ENCODE results near the gene FGFR3.
A peak's percentile ranks its signal among the peaks of the same experiment; 100 is the strongest.
"Not testable (repeated sequence)": the region's sequence is repeated elsewhere in the genome, so short reads cannot be mapped to it uniquely, and the experiment has no call there.

Gene FGFR3

GRCh38 chr4:1833307-1834046, 40.4 kb downstream of the FGFR3 start:
- DNase-seq (ENCODE audit: extremely low spot score, insufficient read length, low read depth): no peak
- FAIRE-seq: no peak

DNA sequence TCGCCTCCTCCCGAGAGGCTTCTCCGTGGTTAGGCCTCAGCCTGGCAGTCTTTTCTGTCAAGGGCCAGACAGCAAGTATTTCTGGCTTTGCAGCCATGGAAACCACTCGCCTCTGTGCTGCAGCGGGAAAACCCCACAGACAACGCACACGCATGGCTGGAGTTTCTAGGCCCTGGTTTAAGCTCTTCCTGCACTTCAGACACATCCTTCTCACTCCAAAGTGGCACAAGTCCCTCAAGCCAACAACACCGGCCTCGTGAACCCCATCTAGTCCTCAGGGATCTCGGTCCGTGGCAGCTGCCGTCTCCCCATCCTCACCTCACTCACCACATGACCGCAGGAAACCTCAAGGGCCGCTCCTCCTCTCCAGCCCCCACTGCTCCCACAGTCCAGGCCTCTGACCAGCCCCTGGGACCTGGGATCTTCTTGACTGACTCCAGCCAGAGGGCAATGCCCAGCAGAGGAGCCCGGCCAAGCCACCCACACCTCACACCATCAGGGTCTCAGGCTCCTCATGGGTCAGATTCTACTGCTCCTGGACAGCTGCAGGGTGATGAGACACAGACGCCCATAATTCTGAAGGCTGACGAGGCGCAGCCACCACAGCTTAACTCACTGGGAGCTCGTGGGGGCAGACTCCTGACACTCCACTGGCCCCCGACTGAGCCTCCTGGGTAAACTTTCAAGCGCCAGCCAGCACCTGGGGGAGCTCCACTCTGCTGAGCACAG, 41.1 kb downstream of the FGFR3 start:
- DNase-seq (ENCODE audit: extremely low spot score, insufficient read length, low read depth) (peak; percentile 48), FAIRE-seq (peak; percentile 95)

- FAIRE-seq; DNase-seq (ENCODE audit: extremely low spot score, insufficient read length, low read depth): not testable (repeated sequence)
Measured at GRCh38 chr4:1835836-1836235, 42.7 kb downstream of the FGFR3 start.

GRCh38 chr4:1836650-1837049, 43.6 kb downstream of the FGFR3 start:
- no peak for FAIRE-seq

DNA sequence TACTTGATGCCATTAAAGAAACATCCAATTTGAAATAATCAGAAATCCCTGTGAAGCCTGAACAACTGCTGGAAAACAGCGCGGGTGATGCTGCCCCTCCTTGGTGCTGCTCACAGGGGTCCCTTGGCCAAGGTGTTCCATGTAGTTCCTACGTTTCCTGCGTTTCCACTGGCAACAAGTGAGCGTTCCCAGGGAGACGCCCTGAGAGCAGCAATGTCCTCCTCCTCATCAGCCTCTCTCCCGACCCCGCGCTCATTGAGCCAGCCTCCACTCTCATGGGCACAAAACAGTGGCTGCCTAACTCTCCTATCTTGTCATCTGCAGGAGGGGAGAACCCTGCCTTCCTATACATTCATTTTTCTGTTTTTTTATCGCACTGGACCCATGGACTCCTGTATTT, 44.0 kb downstream of the FGFR3 start:
- DNase-seq (ENCODE audit: extremely low spot score, insufficient read length, low read depth) (no peak), FAIRE-seq (no peak)

More at GRCh38 chr4:1836650-1837049, 43.6 kb downstream of the FGFR3 start:
- DNase-seq (ENCODE audit: extremely low spot score, insufficient read length, low read depth): no peak

- no peak for DNase-seq (ENCODE audit: extremely low spot score, insufficient read length, low read depth)
- FAIRE-seq: no peak
Measured at GRCh38 chr4:1839282-1839681, 46.2 kb downstream of the FGFR3 start.

- no peak for DNase-seq (ENCODE audit: extremely low spot score, insufficient read length, low read depth)
- FAIRE-seq: no peak
Measured at GRCh38 chr4:1841201-1841886, 48.3 kb downstream of the FGFR3 start.

DNA sequence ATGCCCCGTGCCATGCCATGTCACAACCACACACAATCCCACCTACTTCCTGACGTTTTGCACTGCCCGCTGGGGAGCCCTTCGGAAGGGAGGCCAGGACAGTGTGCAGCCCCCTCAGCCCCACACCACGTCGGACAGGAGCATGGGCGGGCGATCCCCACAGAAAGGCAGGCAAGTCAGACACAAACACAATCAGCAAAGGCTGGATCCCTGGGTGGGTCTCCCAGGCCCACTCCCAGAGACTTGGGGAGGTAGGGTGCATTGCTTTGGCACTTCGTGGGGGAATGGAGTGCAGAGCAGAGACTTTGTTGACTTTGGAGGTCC, 48.8 kb downstream of the FGFR3 start:
- FAIRE-seq (no peak), DNase-seq (ENCODE audit: extremely low spot score, insufficient read length, low read depth) (no peak)

DNA sequence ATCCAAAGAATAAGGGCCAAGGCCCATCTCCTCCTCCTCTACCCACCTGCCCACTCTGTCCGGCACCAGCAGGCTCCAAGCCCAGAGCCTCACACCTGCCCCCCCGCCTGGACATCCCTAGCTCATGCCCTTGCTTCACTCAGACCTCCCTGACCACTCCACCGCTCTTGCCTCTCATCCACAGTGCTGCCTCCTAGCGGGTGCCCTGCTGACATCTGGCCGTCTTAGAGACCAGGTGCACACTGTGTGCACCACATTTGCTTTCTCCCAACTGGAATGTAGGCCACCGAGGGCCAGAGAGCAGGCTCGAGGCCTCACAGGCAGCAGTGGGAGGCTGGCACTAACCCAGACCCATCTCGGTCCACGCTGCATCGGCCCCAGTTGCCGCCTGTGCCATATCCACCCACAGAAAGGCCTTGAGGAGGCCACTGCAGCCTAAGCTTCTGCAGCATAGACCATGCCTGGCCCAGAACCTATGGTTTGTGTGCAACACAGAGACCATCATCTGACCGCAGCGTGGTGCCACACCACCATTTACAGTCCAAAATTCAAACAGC, 49.3 kb downstream of the FGFR3 start:
- DNase-seq (ENCODE audit: extremely low spot score, insufficient read length, low read depth) (no peak), FAIRE-seq (no peak)

- FAIRE-seq (no peak), DNase-seq (ENCODE audit: extremely low spot score, insufficient read length, low read depth) (no peak)
Measured at GRCh38 chr4:1842993-1843448, 49.9 kb downstream of the FGFR3 start.

- FAIRE-seq (no peak), DNase-seq (ENCODE audit: extremely low spot score, insufficient read length, low read depth) (no peak)
Measured at GRCh38 chr4:1843852-1844251, 50.8 kb downstream of the FGFR3 start.

DNA sequence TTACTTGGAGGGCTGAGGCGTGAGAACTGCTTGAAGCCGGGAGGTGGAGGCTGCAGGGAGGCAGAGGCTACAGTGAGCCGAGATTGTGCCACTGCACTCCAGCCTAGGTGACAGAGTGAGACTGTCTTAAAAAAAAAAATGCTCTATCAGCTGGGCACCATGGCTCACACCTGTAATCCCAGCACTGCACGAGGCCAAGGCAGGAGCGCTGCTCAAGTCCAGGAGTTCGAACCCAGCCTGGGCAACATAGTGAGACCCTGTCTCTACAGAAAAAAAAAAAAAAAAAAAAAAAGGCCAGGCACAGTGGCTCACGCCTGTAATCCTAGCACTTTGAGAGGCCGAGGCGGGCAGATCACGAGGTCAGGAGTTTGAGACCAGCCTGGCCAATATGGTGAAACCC, 51.5 kb downstream of the FGFR3 start:
- not testable (repeated sequence) for FAIRE-seq

DNA sequence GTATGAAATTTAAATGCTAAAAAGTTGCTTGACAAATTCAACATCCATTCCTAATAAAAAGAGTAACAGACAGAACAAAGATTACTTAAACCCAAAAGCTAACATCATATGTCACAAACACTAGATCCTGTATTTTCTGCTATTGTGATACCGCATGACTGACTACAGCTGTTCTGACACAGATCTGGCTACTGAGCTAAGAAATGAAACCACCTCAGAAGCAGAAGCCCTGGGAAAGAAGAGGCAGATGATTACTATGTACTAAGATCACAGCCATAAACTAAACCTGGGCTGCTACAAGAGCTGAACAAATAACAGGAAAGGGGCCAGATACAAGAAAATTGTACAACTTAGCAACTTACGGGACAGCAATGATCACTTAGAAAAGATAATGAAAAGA, 53.5 kb downstream of the FGFR3 start:
- DNase-seq (ENCODE audit: extremely low spot score, insufficient read length, low read depth): no peak

More for the DNA sequence above, 51.5 kb downstream of the FGFR3 start:
- DNase-seq (ENCODE audit: extremely low spot score, insufficient read length, low read depth): not testable (repeated sequence)

DNA sequence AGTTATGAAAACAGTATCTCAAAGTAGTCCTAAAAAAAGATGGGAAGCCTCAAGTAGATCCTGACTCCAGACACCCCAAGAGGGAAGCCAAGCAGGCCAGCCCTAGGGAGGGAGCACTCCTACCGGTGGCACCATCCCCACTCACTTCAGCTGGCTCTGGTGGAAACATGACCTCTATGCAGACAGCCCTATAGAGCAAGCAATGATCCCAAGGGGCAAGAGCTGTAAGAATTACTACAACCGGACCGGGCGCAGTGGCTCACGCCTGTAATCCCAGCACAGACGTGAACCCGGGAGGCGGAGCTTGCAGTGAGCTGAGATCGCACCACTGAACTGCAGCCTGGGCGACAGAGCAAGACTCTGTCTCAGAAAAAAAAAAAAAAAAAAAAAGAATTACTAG, 57.2 kb downstream of the FGFR3 start:
- FAIRE-seq (no peak), DNase-seq (ENCODE audit: extremely low spot score, insufficient read length, low read depth) (no peak)

More for the DNA sequence above, 53.5 kb downstream of the FGFR3 start:
- FAIRE-seq: no peak

DNA sequence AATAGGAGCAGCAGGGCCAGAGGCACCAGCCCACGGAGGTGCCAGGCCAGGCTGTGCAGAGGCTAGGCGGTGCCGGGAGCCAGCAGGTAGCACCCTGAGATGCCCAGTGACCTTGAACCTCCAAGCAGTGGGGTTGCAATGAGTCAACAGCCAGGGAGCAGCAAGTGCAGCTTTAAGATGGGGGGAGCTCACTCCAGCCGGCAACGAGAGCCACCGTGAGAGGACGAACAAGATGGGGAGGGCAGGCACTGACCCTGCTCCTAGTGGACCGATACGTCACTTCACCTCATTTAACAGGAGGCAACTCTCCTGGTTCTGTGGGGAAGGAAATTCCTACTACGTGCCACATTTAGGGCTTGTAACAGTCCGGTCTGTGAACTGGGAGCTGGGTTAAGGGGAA, 58.1 kb downstream of the FGFR3 start:
- FAIRE-seq: no peak
- no peak for DNase-seq (ENCODE audit: extremely low spot score, insufficient read length, low read depth)

GRCh38 chr4:1851575-1852410, 58.7 kb downstream of the FGFR3 start:
- no peak for FAIRE-seq
- no peak for DNase-seq (ENCODE audit: extremely low spot score, insufficient read length, low read depth)

DNA sequence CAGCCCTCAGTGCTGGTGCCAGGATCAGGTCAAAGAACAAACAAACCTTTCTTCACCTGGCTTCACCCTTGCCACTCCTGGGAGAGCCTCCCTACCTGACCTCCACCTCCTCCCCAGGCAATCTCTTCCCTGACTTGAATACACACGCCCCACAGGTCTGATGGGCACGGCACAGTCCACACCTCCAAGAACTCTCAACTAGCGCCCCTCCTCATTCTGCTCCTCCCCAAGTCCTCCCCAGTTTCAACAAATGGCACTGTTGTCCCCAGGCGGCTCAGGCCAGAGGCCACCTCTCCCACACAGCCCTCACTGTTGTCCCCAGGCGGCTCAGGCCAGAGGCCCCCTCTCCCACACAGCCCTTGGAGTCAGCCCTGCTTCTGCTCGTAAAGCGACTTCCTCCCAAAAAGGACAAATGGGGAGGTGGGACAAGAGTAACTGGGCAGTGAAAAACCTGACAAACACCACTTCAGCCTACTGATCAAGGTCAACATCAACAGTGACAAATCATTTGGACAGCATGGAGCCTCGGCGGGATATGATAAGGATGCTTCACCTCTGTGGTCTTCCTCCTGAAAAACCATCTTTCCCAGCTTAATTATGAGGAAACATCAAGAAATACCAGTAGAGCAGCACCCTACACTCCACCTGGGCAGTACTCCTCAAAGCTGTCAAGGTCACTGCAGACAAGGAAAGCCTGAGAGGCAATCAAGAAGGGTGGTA, 60.0 kb downstream of the FGFR3 start:
- FAIRE-seq (no peak), DNase-seq (ENCODE audit: extremely low spot score, insufficient read length, low read depth) (no peak)

- no peak for FAIRE-seq
- no peak for DNase-seq (ENCODE audit: extremely low spot score, insufficient read length, low read depth)
Measured at GRCh38 chr4:1854752-1855151, 61.7 kb downstream of the FGFR3 start.
